Renal pelvis (tissue), 4 donors: ENCODE measurements around the gene ALKBH1. TPM values are rescaled to one million over a fixed set of nuclear protein-coding genes. Genes with fewer than 3 reads are reported as not detected.

ENCODE experiments used
- DNase-seq: peaks from one replicate; pipeline ENCODE4 v3.0.0-alpha.2; 2013
- polyA plus RNA-seq, 3 donors: library from polyadenylated mRNA; unstranded; fragments of 120-200 nt; gene quantifications; one replicate each; pipeline ENCODE4 v1.2.1, GENCODE V29; 2013; ENCODE audit not compliant: insufficient read length in 3 of 3

The ALKBH1 gene
- polyA plus RNA-seq, 3 donors: 16.4 to 19.4 (median 16.9) TPM

- DNase-seq: no peak
Observed at GRCh38 chr14:77630111-77630510, 77.7 kb downstream of the ALKBH1 start.

- DNase-seq: no peak
Observed at GRCh38 chr14:77625360-77625759, 82.5 kb downstream of the ALKBH1 start.

GRCh38 chr14:77623201-77623600, 84.6 kb downstream of the ALKBH1 start:
- DNase-seq: no peak

Other genes starting within 250 kb of the ALKBH1 start
- gene AHSA1, start 249.9 kb downstream of the ALKBH1 start, polyA plus RNA-seq: 100 to 1,000 TPM; 173 to 234 (median 209) TPM
- 1 to 10 TPM; 2.1 to 2.9 (median 2.7) TPM for gene ISM2, start 209.2 kb downstream of the ALKBH1 start, polyA plus RNA-seq
- gene SPTLC2, start 91.4 kb downstream of the ALKBH1 start, polyA plus RNA-seq: 10 to 100 TPM; 64.8 to 77.3 (median 67.5) TPM
- 100 to 1,000 TPM; 102 to 108 (median 102) TPM for gene SLIRP, start 80 bp upstream of the ALKBH1 start, polyA plus RNA-seq
- gene SNW1, start 53.1 kb upstream of the ALKBH1 start, polyA plus RNA-seq: 10 to 100 TPM; 78.6 to 89.1 (median 81.6) TPM
- 10 to 100 TPM in 2 of 3 donors, 1 to 10 TPM in 1; 10.0 to 14.4 (median 11.5) TPM for gene ADCK1, start 92.1 kb upstream of the ALKBH1 start, polyA plus RNA-seq